ENCODE data around the gene PRKN. TPM values are rescaled to one million over a fixed set of nuclear protein-coding genes. Genes with fewer than 3 reads are reported as not detected.
A peak's percentile ranks its signal among the peaks of the same experiment; 100 is the strongest.

PRKN gene
- total and polyA plus RNA-seq, 9 of the 15 experiments (the other 6 are each of a cell fraction or from before 2014, with no cell fraction given) = 0.03 to 0.96 (median 0.15) TPM; not detected in 2

GRCh38 chr6:161379834-161380582, 1347.6 kb downstream of the PRKN start (continued):
- TF ChIP-seq TFAP4 (CRISPR knock-in tag; IDR thresholded peaks at IDR 0.05; ENCODE audit: borderline replicate concordance) (no peak), JUN (IDR thresholded peaks at IDR 0.05; ENCODE audit: borderline replicate concordance, low read depth, low read length) (peak; percentile 68; the same call in 1 of the 2 replicates), JUN (CRISPR knock-in tag; IDR thresholded peaks at IDR 0.05; ENCODE audit: borderline replicate concordance) (no peak), MTA2 (IDR thresholded peaks at IDR 0.05; ENCODE audit: low read depth) (peak; percentile 89), NCOA1 (IDR thresholded peaks at IDR 0.05; ENCODE audit: low read depth) (peak; percentile 71), SMARCC2 (IDR thresholded peaks at IDR 0.05; ENCODE audit: low read depth) (peak; percentile 76), KLF1 (tag; IDR thresholded peaks at IDR 0.05) (no peak), ZFP30 (CRISPR knock-in tag; IDR thresholded peaks at IDR 0.05; ENCODE audit: borderline replicate concordance) (no peak), DPF2 (IDR thresholded peaks at IDR 0.05) (peak; percentile 93), MBD2 (IDR thresholded peaks at IDR 0.05; ENCODE audit: borderline replicate concordance, low read depth) (no peak), EGR1 (conservative IDR thresholded peaks at IDR 0.05) (no peak), SOX6 (IDR thresholded peaks at IDR 0.05) (peak; percentile 70), PML (IDR thresholded peaks at IDR 0.05; ENCODE audit: low read length) (peak; percentile 90), POLR2G (IDR thresholded peaks at IDR 0.05; ENCODE audit: low read depth, low read length) (no peak), HMBOX1 (IDR thresholded peaks at IDR 0.05) (no peak), PCBP2 (IDR thresholded peaks at IDR 0.05; ENCODE audit: low read depth, low read length, poor library complexity, severe bottlenecking) (no peak), HLTF (IDR thresholded peaks at IDR 0.05) (no peak), HDGF (IDR thresholded peaks at IDR 0.05) (no peak), KDM5B (IDR thresholded peaks at IDR 0.05; ENCODE audit: insufficient replicate concordance, low read depth, low read length) (no peak), KDM4B (IDR thresholded peaks at IDR 0.05; ENCODE audit: borderline replicate concordance in 2 of 2, low read depth in 1 of 2) (no peak), YY1 (IDR thresholded peaks at IDR 0.05; ENCODE audit: borderline replicate concordance in 1 of 3, control insufficient read depth in 1 of 3, extremely low read depth in 1 of 3, insufficient read depth in 3 of 3, insufficient read length in 1 of 3, insufficient replicate concordance in 2 of 3, low read depth in 1 of 3, low read length in 2 of 3) (peak in 2 of 3 experiments; percentile 21 to 48), EP300 (IDR thresholded peaks at IDR 0.05; ENCODE audit: low read length) (peak; percentile 74), ZBTB9 (CRISPR knock-in tag; IDR thresholded peaks at IDR 0.05) (peak; percentile 51; the same call in 1 of the 2 replicates), ETV5 (CRISPR knock-in tag; IDR thresholded peaks at IDR 0.05; ENCODE audit: low read depth) (peak; percentile 42; the same call in 1 of the 2 replicates)
